Neural cell (in vitro differentiated cells): ENCODE results near the gene AGPAT3. TPM values are rescaled to one million over a fixed set of nuclear protein-coding genes. Genes with fewer than 3 reads are reported as not detected.

Experiments
- H2AFZ ChIP-seq: fragments of 200-600, 300-800 bp; sonication (generic), shearing (Covaris generic); 2 replicates; pipeline ENCODE4 v1.6.0; 2014; ENCODE audit warnings: low read depth, mild to moderate bottlenecking, antibody characterized with exemption, low read length, moderate library complexity
- H3F3A ChIP-seq: fragments of 200-600 bp; shearing (Covaris generic); 2 replicates; pipeline ENCODE4 v1.6.1; 2016; ENCODE audit warnings: mild to moderate bottlenecking, moderate library complexity, mixed read lengths, antibody characterized with exemption, low read length; ENCODE audit not compliant: insufficient read depth, poor library complexity, severe bottlenecking
- H3K27ac ChIP-seq: fragments of 200-600, 300-800 bp; sonication (generic), shearing (Covaris generic); 2 replicates; pipeline ENCODE4 v1.5.1; 2014; ENCODE audit warnings: mild to moderate bottlenecking, low read length, moderate library complexity
- H3K27me3 ChIP-seq: fragments of 300-800, 200-600 bp; sonication (generic), shearing (Covaris generic); 2 replicates; pipeline ENCODE4 v1.6.0; 2014; ENCODE audit warnings: mild to moderate bottlenecking, low read depth, low read length, moderate library complexity; ENCODE audit not compliant: insufficient read depth
- H3K36me3 ChIP-seq: fragments of 300-800, 200-600 bp; sonication (generic), shearing (Covaris generic); 2 replicates; pipeline ENCODE4 v1.5.1; 2014; ENCODE audit warnings: mild to moderate bottlenecking, antibody characterized with exemption, low read length, moderate library complexity; ENCODE audit not compliant: insufficient read depth
- H3K4me2 ChIP-seq: fragments of 300-800, 200-600 bp; sonication (generic), shearing (Covaris generic); 2 replicates; pipeline ENCODE4 v1.6.0; 2014; ENCODE audit warnings: mild to moderate bottlenecking, low read length
- H3K4me3 ChIP-seq: fragments of 300-800, 200-600 bp; sonication (generic), shearing (Covaris generic); 2 replicates; pipeline ENCODE4 v1.5.1; 2014; ENCODE audit warnings: mild to moderate bottlenecking, low read length, moderate library complexity
- H3K79me2 ChIP-seq: fragments of 200-600 bp; shearing (Covaris generic); replicated peaks from 2 replicates; pipeline ENCODE4 v1.6.0; 2014; ENCODE audit warnings: mild to moderate bottlenecking, low read length, moderate library complexity; ENCODE audit not compliant: insufficient read depth
- H3K9ac ChIP-seq: fragments of 300-800, 200-600 bp; sonication (generic), shearing (Covaris generic); 2 replicates; pipeline ENCODE4 v1.6.1; 2016; ENCODE audit warnings: mild to moderate bottlenecking, low read length, mixed read lengths
- H3K9me2 ChIP-seq: fragments of 200-600 bp; shearing (Covaris generic); 2 replicates; pipeline ENCODE4 v1.6.1; 2016; ENCODE audit warnings: mild to moderate bottlenecking, low read length, mixed read lengths; ENCODE audit not compliant: insufficient read depth
- H3K9me3 ChIP-seq: fragments of 200-600, 300-800 bp; sonication (generic), shearing (Covaris generic); 2 replicates; pipeline ENCODE4 v1.6.1; 2016; ENCODE audit warnings: mild to moderate bottlenecking, mixed run types, low read length, moderate library complexity, mixed read lengths
- H4K20me1 ChIP-seq: fragments of 200-600 bp; shearing (Covaris generic); 2 replicates; pipeline ENCODE4 v1.6.1; 2016; ENCODE audit warnings: mild to moderate bottlenecking, mixed run types; ENCODE audit not compliant: insufficient read depth
- CTCF ChIP-seq: fragments of 450-650 bp; IDR thresholded peaks from 2 replicates; pipeline ENCODE4 v1.5.1; 2014; ENCODE audit warnings: antibody characterized with exemption, mild to moderate bottlenecking, moderate library complexity; ENCODE audit not compliant: poor library complexity, severe bottlenecking
- EP300 ChIP-seq: fragments of 450-650 bp; conservative IDR thresholded peaks from 2 replicates; pipeline ENCODE4 v1.6.1; 2014; ENCODE audit warnings: antibody characterized with exemption, mild to moderate bottlenecking, moderate library complexity; ENCODE audit not compliant: poor library complexity, severe bottlenecking
- EZH2 ChIP-seq: fragments of 200-600, 300-800 bp; shearing (Covaris generic), sonication (generic); IDR thresholded peaks from 2 replicates; pipeline ENCODE4 v1.6.1; 2014; ENCODE audit warnings: antibody characterized with exemption, low read length, borderline replicate concordance, mild to moderate bottlenecking; ENCODE audit not compliant: insufficient read depth, poor library complexity, severe bottlenecking
- MXI1 ChIP-seq: fragments of 450-650 bp; conservative IDR thresholded peaks from 2 replicates; pipeline ENCODE4 v1.6.1; 2014; ENCODE audit warnings: antibody characterized with exemption, mild to moderate bottlenecking; ENCODE audit not compliant: poor library complexity, severe bottlenecking
- POLR2AphosphoS5 ChIP-seq: IDR thresholded peaks from 2 replicates; pipeline ENCODE4 v1.6.1; 2012
- RAD21 ChIP-seq: fragments of 450-650 bp; conservative IDR thresholded peaks from 2 replicates; pipeline ENCODE4 v1.6.1; 2014; ENCODE audit warnings: antibody characterized with exemption, mild to moderate bottlenecking, moderate library complexity
- REST ChIP-seq: IDR thresholded peaks from 2 replicates; pipeline ENCODE4 v1.6.1; 2012; ENCODE audit warnings: borderline replicate concordance
- SMC3 ChIP-seq: fragments of 450-650 bp; conservative IDR thresholded peaks from 2 replicates; pipeline ENCODE4 v1.6.1; 2014; ENCODE audit warnings: antibody characterized with exemption, mild to moderate bottlenecking, moderate library complexity; ENCODE audit not compliant: poor library complexity
- TAF1 ChIP-seq: IDR thresholded peaks from 2 replicates; pipeline ENCODE4 v1.6.1; 2012; ENCODE audit warnings: low read depth
- polyA plus RNA-seq: library from polyadenylated mRNA; depleted of rRNA; stranded (reverse); fragments of >200 nt; gene quantifications from 2 replicates; pipeline ENCODE4 v1.2.3, GENCODE V29; 2014

The AGPAT3 gene
- polyA plus RNA-seq, 1 donor from 2014 or later = 8.4 TPM

- Histone ChIP-seq H3K9me2 (no peaks in the 10 kb centered on the region), H3K4me3 (no peak overlapping the region), H3K36me3 (no peaks in the 10 kb centered on the region), H3K27ac (no peak overlapping the region), H3K9ac (no peak overlapping the region), H3K4me2 (no peak overlapping the region), H4K20me1 (no peaks in the 10 kb centered on the region), H3K79me2 (no peaks in the 10 kb centered on the region), H2AFZ (no peak overlapping the region), H3K27me3 (no peaks in the 10 kb centered on the region), H3F3A (no peaks in the 10 kb centered on the region), H3K9me3 (no peaks in the 10 kb centered on the region)
- TF ChIP-seq TAF1 (no peak), RAD21 (no peak), MXI1 (no peak), CTCF (no peak), EP300 (no peak), EZH2 (no peak), REST (no peak), SMC3 (no peak), POLR2AphosphoS5 (no peak)
Observed at GRCh38 chr21:43924421-43925095, 59.5 kb downstream of the AGPAT3 start.

GRCh38 chr21:43925096-43925481 lies 60.1 kb downstream of the AGPAT3 start:
- H2AFZ ChIP-seq = no peak overlapping the region
- no peaks in the 10 kb centered on the region for H3K79me2 ChIP-seq
- H3K36me3 ChIP-seq = no peaks in the 10 kb centered on the region
- H3K9me2 ChIP-seq = no peaks in the 10 kb centered on the region
- no peak overlapping the region for H3K4me2 ChIP-seq
- no peaks in the 10 kb centered on the region for H3F3A ChIP-seq
- no peaks in the 10 kb centered on the region for H3K27me3 ChIP-seq
- no peaks in the 10 kb centered on the region for H3K9me3 ChIP-seq
- no peak overlapping the region for H3K4me3 ChIP-seq
- no peaks in the 10 kb centered on the region for H4K20me1 ChIP-seq
- no peak overlapping the region for H3K9ac ChIP-seq
- H3K27ac ChIP-seq = no peak overlapping the region
- TF ChIP-seq EZH2 (no peak), MXI1 (no peak), SMC3 (no peak), CTCF (no peak), POLR2AphosphoS5 (no peak), REST (no peak), TAF1 (no peak)
